ENCODE results near the gene TRIM7. TPM values are rescaled to one million over a fixed set of nuclear protein-coding genes. Genes with fewer than 3 reads are reported as not detected.

Gene TRIM7
- 5.6 and 7.4 TPM in 2 replicates for total RNA-seq
- total RNA-seq (2013) = 1.6 TPM
- polyA plus RNA-seq = 1.7 and 1.8 TPM in 2 replicates
- 0.43 and 0.69 TPM in 2 replicates for polyA minus RNA-seq

DNA sequence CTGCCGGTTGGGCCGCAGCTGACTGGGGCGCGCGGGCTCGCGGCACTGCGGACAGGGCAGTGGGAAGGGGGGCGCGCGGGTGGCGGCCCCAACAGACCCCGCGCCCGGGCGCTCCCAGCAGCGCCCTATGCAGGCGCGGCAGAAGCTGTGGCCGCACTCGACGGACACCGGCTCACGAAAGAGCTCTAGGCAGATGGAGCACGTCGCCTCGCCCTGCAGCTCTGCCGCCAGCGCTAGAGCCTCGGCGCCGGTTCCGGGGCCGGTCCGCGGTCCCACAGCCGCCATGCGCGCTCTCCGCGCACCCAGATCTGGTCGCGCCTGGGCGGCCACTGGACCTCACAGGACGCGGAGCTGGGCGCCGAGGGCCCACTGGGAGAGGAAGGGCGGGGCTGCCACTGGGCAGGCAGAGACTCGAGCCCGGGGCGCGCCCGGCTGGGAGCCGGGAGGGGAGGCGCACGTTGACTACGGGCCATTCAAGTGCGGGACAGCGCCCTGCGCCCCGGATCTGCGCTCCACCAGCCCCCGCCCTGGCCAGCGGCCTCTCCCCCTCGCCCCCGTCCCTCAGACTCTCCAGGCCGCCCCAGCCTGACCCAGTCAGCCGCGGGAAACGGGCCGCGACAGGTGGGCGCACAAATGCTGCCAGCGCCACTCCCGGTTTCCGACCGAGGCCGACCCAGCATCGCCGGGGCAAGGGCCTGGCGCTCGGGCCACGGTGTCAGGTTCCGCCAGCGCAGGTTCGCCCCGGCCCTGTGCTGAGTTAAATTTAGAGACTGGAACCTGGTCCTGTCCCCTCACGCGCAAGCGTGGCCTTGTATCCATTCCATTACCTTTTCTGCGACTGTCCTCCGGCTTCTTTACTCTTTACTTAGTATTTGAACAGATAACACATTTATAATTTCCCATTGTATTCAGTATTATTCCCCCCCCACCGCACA, at the start of gene TRIM7:
TSS of gene TRIM7 (minus strand) at position 371 of the 935 bp plus-strand sequence. CDS start at position 285, 86 bp downstream.
- Histone ChIP-seq H3K27ac (ENCODE audit: low read length in 2 of 2) (no peak within 1 kb of the TSS), H4K20me1 (ENCODE audit: control insufficient read depth, insufficient read depth, low read length, poor library complexity, severe bottlenecking) (no peaks in the 10 kb centered on the region), H3K36me3 (replicated peaks in 1 of 2; ENCODE audit: control extremely low read depth in 1 of 2, control insufficient read depth in 1 of 2, extremely low read depth in 1 of 2, insufficient read depth in 2 of 2, low read length in 1 of 2) (no peaks in the 10 kb centered on the region), H3K9me3 (ENCODE audit: control extremely low read depth in 1 of 3, control insufficient read depth in 2 of 3, insufficient read depth in 1 of 3, low read length in 2 of 3) (peaks cover 0 to 20% (median 2%) of the 10 kb centered on the region in 3 donors), H3K4me2 (replicated peaks; ENCODE audit: low read depth, low read length, poor library complexity, severe bottlenecking) (peak within 1 kb of the TSS; percentile 94), H3K79me2 (ENCODE audit: control insufficient read depth, insufficient read depth, low read length) (no peaks in the 10 kb centered on the region), H3K9ac (ENCODE audit: low read length) (peak within 1 kb of the TSS; percentile 65), H2AFZ (ENCODE audit: insufficient read depth, low read depth, low read length, poor library complexity, severe bottlenecking) (peak within 1 kb of the TSS; percentile 69), H3K4me1 (ENCODE audit: control insufficient read depth in 2 of 2, insufficient read depth in 2 of 2, low read length in 2 of 2) (peaks cover 23 to 35% of the 10 kb centered on the region in 2 donors), H3K27me3 (replicated peaks in 1 of 4; ENCODE audit: control extremely low read depth in 1 of 4, control insufficient read depth in 3 of 4, insufficient read depth in 4 of 4, low read length in 3 of 4) (peaks cover 0 to 26% (median 12%) of the 10 kb centered on the region in 4 experiments), H3K4me3 (ENCODE audit: control extremely low read depth in 1 of 5, extremely low read depth in 1 of 5, insufficient read depth in 1 of 5, low read depth in 2 of 5, low read length in 4 of 5) (peak within 1 kb of the TSS; percentile 54 to 71 (median 68))
- peak within 1 kb of the TSS; percentile 98 for H3K4me3 Mint-ChIP-seq
- intact Hi-C loops (cut with micrococcal nuclease) = loop anchor here (5.0 kb wide), 1 partner anchor 37 kb away; the partner anchor contains the start of gene RACK1
- peak; percentile 67 for DNase-seq
- H3K9me3 Mint-ChIP-seq (ENCODE audit: insufficient read depth) = no peaks in the 10 kb centered on the region
- peak within 1 kb of the TSS; percentile 95 for H3K27ac Mint-ChIP-seq
- peaks cover 44% of the 10 kb centered on the region for H3K4me1 Mint-ChIP-seq
- CTCF ChIA-PET = interaction anchor here (1.2 to 7.9 kb wide), 3 partner anchors 14 to 21 kb away, joined by 3 to 105 read pairs (median 11); partner anchors contain the start of gene TRIM41
- 1% methylated on average over 93 of the region's 94 CpGs for WGBS (ENCODE audit: insufficient coverage)
- ATAC-seq (ENCODE audit: low read depth) = peak; percentile 9
- POLR2A ChIA-PET = interaction anchor here (0.8 to 3.6 kb wide), 5 partner anchors 13 to 18 kb away, joined by 3 to 73 read pairs (median 4); no protein-coding TSS in a partner anchor
- peaks cover 14% of the 10 kb centered on the region for H3K27me3 Mint-ChIP-seq
- TF ChIP-seq, protein P1, sequence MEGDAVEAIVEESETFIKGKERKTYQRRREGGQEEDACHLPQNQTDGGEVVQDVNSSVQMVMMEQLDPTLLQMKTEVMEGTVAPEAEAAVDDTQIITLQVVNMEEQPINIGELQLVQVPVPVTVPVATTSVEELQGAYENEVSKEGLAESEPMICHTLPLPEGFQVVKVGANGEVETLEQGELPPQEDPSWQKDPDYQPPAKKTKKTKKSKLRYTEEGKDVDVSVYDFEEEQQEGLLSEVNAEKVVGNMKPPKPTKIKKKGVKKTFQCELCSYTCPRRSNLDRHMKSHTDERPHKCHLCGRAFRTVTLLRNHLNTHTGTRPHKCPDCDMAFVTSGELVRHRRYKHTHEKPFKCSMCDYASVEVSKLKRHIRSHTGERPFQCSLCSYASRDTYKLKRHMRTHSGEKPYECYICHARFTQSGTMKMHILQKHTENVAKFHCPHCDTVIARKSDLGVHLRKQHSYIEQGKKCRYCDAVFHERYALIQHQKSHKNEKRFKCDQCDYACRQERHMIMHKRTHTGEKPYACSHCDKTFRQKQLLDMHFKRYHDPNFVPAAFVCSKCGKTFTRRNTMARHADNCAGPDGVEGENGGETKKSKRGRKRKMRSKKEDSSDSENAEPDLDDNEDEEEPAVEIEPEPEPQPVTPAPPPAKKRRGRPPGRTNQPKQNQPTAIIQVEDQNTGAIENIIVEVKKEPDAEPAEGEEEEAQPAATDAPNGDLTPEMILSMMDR (IDR thresholded peaks at IDR 0.05) = no peak

DNA sequence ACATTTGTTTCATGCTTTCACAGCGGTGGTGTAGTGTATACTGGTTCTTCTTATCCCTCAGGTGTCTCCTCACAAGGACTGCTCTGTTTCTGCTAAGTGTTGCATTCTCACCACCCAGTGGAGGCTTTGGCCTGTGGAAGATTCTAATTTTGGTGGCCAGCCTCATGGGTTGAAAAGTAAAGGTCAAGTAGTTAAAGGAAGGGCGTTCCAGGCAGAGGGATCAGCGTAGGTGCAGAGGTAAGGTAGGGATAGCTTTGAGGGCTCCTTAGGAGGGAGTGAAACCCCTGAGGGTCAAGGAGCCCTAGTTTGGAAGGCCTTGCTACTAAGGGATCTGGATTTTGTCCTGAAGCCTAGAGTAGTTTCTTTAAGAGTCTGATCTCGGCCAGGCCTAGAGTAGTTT, 43.3 kb upstream of the TRIM7 start:
- peak overlapping the region; percentile 90 for H3K4me3 Mint-ChIP-seq
- TF ChIP-seq, protein P1 (IDR thresholded peaks at IDR 0.05) = no peak
- TF ChIP-seq EZH2 (IDR thresholded peaks at IDR 0.05; ENCODE audit: borderline replicate concordance, insufficient read depth, low read depth, low read length, poor library complexity, severe bottlenecking) = no peak
- DNase-seq = peak; percentile 28
- 84% methylated on average over 3 of the region's 4 CpGs for WGBS (ENCODE audit: insufficient coverage)
- no peaks in the 10 kb centered on the region for H3K9me3 ChIP-seq (ENCODE audit: control extremely low read depth in 1 of 3, control insufficient read depth in 2 of 3, insufficient read depth in 1 of 3, low read length in 2 of 3)
- peak overlapping the region; percentile 83 for H3K4me2 ChIP-seq (replicated peaks; ENCODE audit: low read depth, low read length, poor library complexity, severe bottlenecking)
- H3K27me3 ChIP-seq (replicated peaks in 1 of 4; ENCODE audit: control extremely low read depth in 1 of 4, control insufficient read depth in 3 of 4, insufficient read depth in 4 of 4, low read length in 3 of 4) = no peaks in the 10 kb centered on the region
- peaks cover under 1 to 16% of the 10 kb centered on the region in 2 experiments for H3K36me3 ChIP-seq (replicated peaks in 1 of 2; ENCODE audit: control extremely low read depth in 1 of 2, control insufficient read depth in 1 of 2, extremely low read depth in 1 of 2, insufficient read depth in 2 of 2, low read length in 1 of 2)
- POLR2A ChIA-PET = interaction anchor here (0.8 to 7.8 kb wide), 2 partner anchors 13 to 427 kb away, joined by 5 to 63 read pairs; partner anchors contain the start of gene TRIM52
- peaks cover 29 to 47% of the 10 kb centered on the region in 2 donors for H3K4me1 ChIP-seq (ENCODE audit: control insufficient read depth in 2 of 2, insufficient read depth in 2 of 2, low read length in 2 of 2)
- H3K4me1 Mint-ChIP-seq = peaks cover 60% of the 10 kb centered on the region
- no peaks in the 10 kb centered on the region for H3K9me3 Mint-ChIP-seq (ENCODE audit: insufficient read depth)
- ATAC-seq (ENCODE audit: low read depth) = no peak
- H3K4me3 ChIP-seq (ENCODE audit: control extremely low read depth in 1 of 5, extremely low read depth in 1 of 5, insufficient read depth in 1 of 5, low read depth in 2 of 5, low read length in 4 of 5) = no peak overlapping the region
- peaks cover 4% of the 10 kb centered on the region for H4K20me1 ChIP-seq (ENCODE audit: control insufficient read depth, insufficient read depth, low read length, poor library complexity, severe bottlenecking)
- no peak overlapping the region for H2AFZ ChIP-seq (ENCODE audit: insufficient read depth, low read depth, low read length, poor library complexity, severe bottlenecking)
- H3K27ac Mint-ChIP-seq = peak overlapping the region; percentile 76
- H3K27ac ChIP-seq (ENCODE audit: low read length in 2 of 2) = peak overlapping the region in 1 of 2 donors; percentile 91
- H3K27me3 Mint-ChIP-seq = no peaks in the 10 kb centered on the region
- CTCF ChIA-PET = interaction anchor here (1.2 to 1.6 kb wide), 2 partner anchors 8 to 56 kb away, joined by 4 to 6 read pairs; no protein-coding TSS in a partner anchor
- H3K79me2 ChIP-seq (ENCODE audit: control insufficient read depth, insufficient read depth, low read length) = peaks cover 62% of the 10 kb centered on the region
- intact Hi-C loops (cut with micrococcal nuclease) = no loop called here
- peak overlapping the region; percentile 29 for H3K9ac ChIP-seq (ENCODE audit: low read length)
